OCI-LY7 (cell line): ENCODE data around the gene TTC7B. TPM values are rescaled to one million over a fixed set of nuclear protein-coding genes. Genes with fewer than 3 reads are reported as not detected.

Source experiments
- BruUV-seq: library from RNA; stranded (reverse); fragments of 400-500 nt; replicated peaks from 2 replicates; lab custom pipeline; 2021; lab: Mats Ljungman, UMichigan
- CTCF ChIA-PET: fragments of 300-600 bp; sonication (Branson Sonifier 250); formaldehyde crosslinking; loops from one replicate; lab custom pipeline; 2022; ENCODE audit warnings: antibody characterized with exemption; ENCODE audit not compliant: unreplicated experiment; lab: Charles Lee
- POLR2A ChIA-PET: fragments of 300-600 bp; sonication (Branson Sonifier 250); formaldehyde crosslinking; loops from one replicate; lab custom pipeline; 2022; ENCODE audit warnings: antibody characterized with exemption; lab: Charles Lee
- DNase-seq: peaks from one replicate; pipeline ENCODE4 v3.0.0-alpha.2; 2015; ENCODE audit warnings: low spot score
- H2AFZ ChIP-seq: fragments of 200-600 bp; sonication (generic), shearing (Covaris generic); 2 replicates; pipeline ENCODE4 v1.6.1; 2014; ENCODE audit warnings: mild to moderate bottlenecking, antibody characterized with exemption, low read length, moderate library complexity
- H3K27ac ChIP-seq: fragments of 200-600 bp; sonication (generic); 2 replicates; pipeline ENCODE4 v1.5.1; 2014; ENCODE audit warnings: mixed run types, low read depth, mild to moderate bottlenecking, moderate library complexity, low read length, inconsistent platforms; ENCODE audit not compliant: poor library complexity, severe bottlenecking
- H3K36me3 ChIP-seq: fragments of 200-600 bp; sonication (generic); 2 replicates; pipeline ENCODE4 v1.6.1; 2014; ENCODE audit warnings: mild to moderate bottlenecking, antibody characterized with exemption, low read length, moderate library complexity, mixed read lengths; ENCODE audit not compliant: insufficient read depth
- H3K4me1 ChIP-seq: fragments of 200-600 bp; sonication (generic); 2 replicates; pipeline ENCODE4 v1.5.1; 2014; ENCODE audit warnings: mild to moderate bottlenecking, low read length; ENCODE audit not compliant: insufficient read depth, poor library complexity, severe bottlenecking
- H3K4me2 ChIP-seq: fragments of 200-600 bp; sonication (generic); 2 replicates; pipeline ENCODE4 v1.6.1; 2014; ENCODE audit warnings: mild to moderate bottlenecking, low read length
- H3K4me3 ChIP-seq: fragments of 200-600 bp; sonication (generic); 2 replicates; pipeline ENCODE4 v1.5.1; 2014; ENCODE audit warnings: mild to moderate bottlenecking, low read depth, low read length; ENCODE audit not compliant: poor library complexity, severe bottlenecking
- H3K79me2 ChIP-seq: fragments of 200-600 bp; sonication (generic); 2 replicates; pipeline ENCODE4 v1.6.1; 2016; ENCODE audit warnings: low read depth, mild to moderate bottlenecking, low read length, moderate library complexity, mixed read lengths; ENCODE audit not compliant: insufficient read depth
- H3K9me2 ChIP-seq: fragments of 200-600 bp; sonication (generic); 2 replicates; pipeline ENCODE4 v1.6.1; 2016; ENCODE audit warnings: mild to moderate bottlenecking, low read length, mixed read lengths; ENCODE audit not compliant: insufficient read depth
- H3K9me3 ChIP-seq: fragments of 200-600 bp; sonication (generic); 2 replicates; pipeline ENCODE4 v1.6.1; 2014; ENCODE audit warnings: mild to moderate bottlenecking, mixed run types, low read length, mixed read lengths
- H4K20me1 ChIP-seq: fragments of 200-600 bp; sonication (generic); 2 replicates; pipeline ENCODE4 v1.6.1; 2014; ENCODE audit warnings: mild to moderate bottlenecking, antibody characterized with exemption, low read length, moderate library complexity, mixed read lengths; ENCODE audit not compliant: insufficient read depth
- CTCF ChIP-seq: fragments of 200-600 bp; sonication (generic); conservative IDR thresholded peaks from 2 replicates; pipeline ENCODE4 v1.5.1; 2014; ENCODE audit warnings: mild to moderate bottlenecking, antibody characterized with exemption, low read length, moderate library complexity, mixed read lengths
- EZH2phosphoT487 ChIP-seq: fragments of 200-600 bp; sonication (generic); IDR thresholded peaks from 2 replicates; pipeline ENCODE4 v1.6.1; 2018; ENCODE audit warnings: low read depth, borderline replicate concordance, mild to moderate bottlenecking, mixed run types, antibody characterized with exemption, low read length, moderate library complexity, mixed read lengths
- intact Hi-C: fragments of 100-400 bp; cut with micrococcal nuclease; formaldehyde crosslinking; loops from one replicate; pipeline ENCODE4 v1.10.0; 2022; ENCODE audit not compliant: unreplicated experiment
- total RNA-seq, 2 experiments: library from RNA; depleted of rRNA in 1 of 2; stranded (reverse); fragments of >200 nt in 1 of 2; shearing (Covaris generic) in 1 of 2; gene quantifications; 2 replicates each; pipeline ENCODE4 v1.2.3, GENCODE V29; 2014 to 2022

The TTC7B gene
- total RNA-seq, 2 experiments from 2014 or later = 0.19 to 0.51 TPM

DNA sequence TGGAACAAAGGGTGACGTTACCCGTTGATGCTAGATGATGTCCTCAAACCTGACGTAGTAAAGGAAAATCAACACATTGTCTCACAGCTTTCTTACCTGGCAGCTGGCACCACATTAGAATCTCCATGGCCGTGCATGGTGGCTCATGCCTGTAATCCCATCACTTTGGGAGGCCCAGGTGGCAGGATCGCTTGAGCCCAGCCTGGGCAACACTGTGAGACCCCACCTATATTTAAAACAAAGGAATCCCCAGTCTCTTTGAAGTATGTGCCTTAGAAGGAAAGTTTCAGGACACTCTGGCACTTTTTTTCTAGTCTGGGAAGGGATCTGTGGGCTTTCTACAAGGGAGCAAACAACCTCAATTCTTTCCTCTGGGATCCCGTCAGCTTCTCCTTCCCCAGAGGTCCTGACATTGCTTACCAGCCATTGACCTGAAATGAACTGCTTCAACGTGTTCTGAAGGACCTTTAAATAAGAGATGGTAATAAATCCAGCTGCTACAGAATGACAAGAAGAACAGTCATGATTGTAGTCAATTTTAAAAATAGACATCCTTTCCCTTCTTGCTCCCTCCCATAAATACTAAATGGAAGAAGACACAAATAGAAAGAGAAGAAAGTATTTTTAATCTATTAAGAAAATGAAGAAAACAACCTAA lies 33.7 kb upstream of the TTC7B start:
- no peaks in the 10 kb centered on the region for H3K36me3 ChIP-seq
- no TSS peak for BruUV-seq
- H3K4me3 ChIP-seq = no peak overlapping the region
- ChIA-PET CTCF (no interaction called here), POLR2A (interaction anchor here (0.7 kb wide), 1 partner anchor 59 kb away, joined by 7 read pairs; no protein-coding TSS in a partner anchor)
- DNase-seq = no peak
- H3K4me1 ChIP-seq = no peaks in the 10 kb centered on the region
- intact Hi-C loops = no loop called here
- no peak overlapping the region for H3K4me2 ChIP-seq
- H3K9me2 ChIP-seq = no peaks in the 10 kb centered on the region
- no peaks in the 10 kb centered on the region for H3K9me3 ChIP-seq
- no peaks in the 10 kb centered on the region for H4K20me1 ChIP-seq
- H3K79me2 ChIP-seq = no peaks in the 10 kb centered on the region
- no peak overlapping the region for H2AFZ ChIP-seq
- TF ChIP-seq EZH2phosphoT487 (no peak), CTCF (no peak)
- no peak overlapping the region for H3K27ac ChIP-seq

DNA sequence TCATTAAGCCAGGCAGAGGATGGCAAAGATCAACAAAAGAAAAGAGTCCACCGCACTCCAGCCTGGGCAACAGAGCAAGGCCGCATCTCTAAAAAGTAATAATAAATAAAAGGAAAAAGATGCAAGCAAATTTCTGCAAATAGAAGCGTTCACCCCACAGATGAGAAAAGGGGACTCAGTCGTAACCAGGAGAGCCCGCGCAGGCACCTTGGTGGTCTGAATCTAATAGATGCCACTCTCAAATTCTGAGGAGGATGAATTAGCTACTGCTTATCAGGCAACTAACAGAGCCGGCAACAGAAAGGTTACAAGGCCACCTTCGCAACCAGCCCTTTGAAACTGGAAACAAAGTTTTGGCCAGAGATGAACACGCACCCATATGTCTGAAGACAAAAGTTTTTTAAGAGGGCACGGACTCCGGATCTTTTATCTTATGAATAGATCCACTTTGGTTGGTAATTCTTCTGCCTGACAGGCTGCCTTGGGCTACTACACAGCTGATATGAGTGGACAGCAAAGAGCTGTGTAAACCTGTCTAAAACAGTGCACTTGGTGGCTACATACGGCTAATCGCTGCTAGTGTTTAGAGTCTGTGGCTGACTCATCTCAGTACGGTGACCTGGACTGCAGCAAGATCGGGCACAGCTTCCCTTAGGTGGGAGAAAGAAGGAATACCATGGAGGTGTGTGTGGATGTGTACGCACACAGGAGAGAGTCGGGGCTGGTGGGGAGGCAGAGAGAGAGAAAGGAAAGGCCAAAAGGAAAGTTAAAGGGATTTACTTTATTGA lies 32.9 kb upstream of the TTC7B start:
- intact Hi-C loops = no loop called here
- ChIA-PET POLR2A (interaction anchor here (0.6 to 1.1 kb wide), 2 partner anchors 9 to 606 kb away, joined by 3 to 4 read pairs; no protein-coding TSS in a partner anchor), CTCF (no interaction called here)
- no peaks in the 10 kb centered on the region for H3K9me3 ChIP-seq
- no peak overlapping the region for H3K27ac ChIP-seq
- H3K4me1 ChIP-seq = no peaks in the 10 kb centered on the region
- BruUV-seq = no TSS peak
- H3K36me3 ChIP-seq = no peaks in the 10 kb centered on the region
- no peak overlapping the region for H3K4me2 ChIP-seq
- no peaks in the 10 kb centered on the region for H3K79me2 ChIP-seq
- TF ChIP-seq EZH2phosphoT487 (no peak), CTCF (no peak)
- H2AFZ ChIP-seq = no peak overlapping the region
- H4K20me1 ChIP-seq = no peaks in the 10 kb centered on the region
- H3K9me2 ChIP-seq = no peaks in the 10 kb centered on the region
- no peak for DNase-seq
- no peak overlapping the region for H3K4me3 ChIP-seq

DNA sequence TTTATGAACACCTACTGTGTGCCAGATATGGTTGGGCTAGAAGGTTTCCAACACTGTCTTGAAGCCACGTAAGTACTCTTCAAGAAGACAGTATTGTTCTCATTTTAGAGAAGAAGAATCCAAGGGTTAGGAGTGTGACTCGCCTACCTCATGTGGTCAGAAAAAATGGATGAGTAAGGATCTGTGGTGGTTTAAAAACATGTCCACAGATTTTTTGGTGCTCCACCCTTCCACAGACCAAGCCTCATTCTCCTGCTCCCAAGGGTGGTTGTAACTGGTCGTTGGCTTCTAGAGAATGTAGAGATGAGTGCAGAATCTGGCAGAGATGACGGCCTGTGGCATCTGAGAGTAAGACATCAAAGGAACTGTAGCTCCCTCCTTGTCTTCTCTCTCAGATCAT lies 30.3 kb upstream of the TTC7B start:
- H3K9me3 ChIP-seq = no peaks in the 10 kb centered on the region
- H3K4me2 ChIP-seq = no peak overlapping the region
- H3K36me3 ChIP-seq = no peaks in the 10 kb centered on the region
- POLR2A ChIA-PET = no interaction called here
- no peaks in the 10 kb centered on the region for H4K20me1 ChIP-seq
- no peak overlapping the region for H3K4me3 ChIP-seq
- H2AFZ ChIP-seq = no peak overlapping the region
- H3K27ac ChIP-seq = no peak overlapping the region
- CTCF ChIA-PET = no interaction called here
- no peaks in the 10 kb centered on the region for H3K4me1 ChIP-seq
- no peak for DNase-seq
- no TSS peak for BruUV-seq
- TF ChIP-seq EZH2phosphoT487 (no peak), CTCF (no peak)
- intact Hi-C loops = no loop called here
- no peaks in the 10 kb centered on the region for H3K9me2 ChIP-seq
- H3K79me2 ChIP-seq = no peaks in the 10 kb centered on the region
